Transverse colon (tissue), 4 donors: Measurements from ENCODE around the gene SLC15A4. TPM values are rescaled to one million over a fixed set of nuclear protein-coding genes. Genes with fewer than 3 reads are reported as not detected.

Experiments used
- DNase-seq: peaks from one replicate; pipeline ENCODE4 v3.0.0-alpha.2; 2019
- H3K27ac ChIP-seq, 4 donors: fragments of 200-600 bp; sonication (generic); 2 replicates each; pipeline ENCODE4 v1.5.1; 2016 to 2018; ENCODE audit warnings: inconsistent platforms in 4 of 4
- H3K27me3 ChIP-seq: fragments of 200-600 bp; sonication (generic); 2 replicates; pipeline ENCODE4 v1.5.1; 2017; ENCODE audit warnings: inconsistent platforms
- H3K36me3 ChIP-seq, 4 donors: fragments of 200-600 bp; sonication (generic); 2 replicates each; pipeline ENCODE4 v1.5.1; 2017 to 2019; ENCODE audit warnings: inconsistent platforms in 4 of 4
- H3K4me1 ChIP-seq, 4 donors: fragments of 200-600 bp; sonication (generic); 2 replicates each; pipeline ENCODE4 v1.5.1; 2017 to 2020; ENCODE audit warnings: inconsistent platforms in 4 of 4
- H3K4me3 ChIP-seq, 4 donors: fragments of 200-600 bp; sonication (generic); 1 replicate in 1 of 4; 2 replicates in 3 of 4; pipeline versions ENCODE4 v1.5.1 to v1.6.1; 2017 to 2019; ENCODE audit warnings: inconsistent platforms in 4 of 4
- H3K9me3 ChIP-seq, 2 donors: fragments of 200-600 bp; sonication (generic); 2 replicates each; pipeline ENCODE4 v1.5.1; 2017 to 2019; ENCODE audit warnings: inconsistent platforms in 2 of 2
- CTCF ChIP-seq, 5 experiments: fragments of 200-600 bp in 3 of 5; fragments of 450-650 bp in 2 of 5; sonication (generic) in 3 of 5; IDR thresholded peaks; 1 replicate in 2 of 5; 2 replicates in 3 of 5; pipeline ENCODE4 v1.5.1; 2016 to 2017; ENCODE audit warnings: antibody characterized with exemption in 5 of 5, inconsistent platforms in 3 of 5, mild to moderate bottlenecking in 2 of 5, moderate library complexity in 1 of 5
- EP300 ChIP-seq: sonication (generic); formaldehyde crosslinking; IDR thresholded peaks from one replicate; pipeline ENCODE4 v1.6.1; 2017; ENCODE audit warnings: antibody characterized with exemption, low read depth
- POLR2A ChIP-seq: fragments of 450-650 bp; IDR thresholded peaks from one replicate; pipeline ENCODE4 v1.6.1; 2016; ENCODE audit warnings: antibody characterized with exemption, mild to moderate bottlenecking, moderate library complexity
- POLR2AphosphoS5 ChIP-seq, 3 donors: sonication (generic); formaldehyde crosslinking; IDR thresholded peaks; one replicate each; pipeline ENCODE4 v1.6.1; 2016; ENCODE audit warnings: antibody characterized with exemption in 3 of 3
- WGBS, 2 donors: methylation state at CpG; one replicate each; pipeline ENCODE4 v1.1.5; 2018; ENCODE audit warnings: low coverage in 1 of 2; 5-methylcytosine and 5-hydroxymethylcytosine counted together
- in situ Hi-C, 4 donors: fragments of 200-750 bp; cut with MboI; loops; one replicate each; pipeline versions ENCODE4 v1.15.0 to v1.15.1; 2017; ENCODE audit warnings: low sequenced_read_pairs in 3 of 4, low pct_ligation_motif_present in 1 of 4, low pct_unique_long_range_greater_than_20kb in 1 of 4
- intact Hi-C: fragments of 100-400 bp; cut with DNase I; formaldehyde crosslinking; loops from one replicate; pipeline ENCODE4 v1.15.1; 2023; ENCODE audit warnings: low total_unique reads
- total RNA-seq, 4 donors: library from RNA; depleted of rRNA; stranded (reverse); fragments of >200 nt; gene quantifications; one replicate each; pipeline ENCODE4 v1.1.0, GENCODE V29; 2016

The SLC15A4 gene
- total RNA-seq, 4 donors from 2014 or later, result 13.1 to 41.2 (median 32.7) TPM

- Histone ChIP-seq H3K4me1 (no peaks in the 10 kb centered on the region), H3K27ac (no peak overlapping the region), H3K9me3 (no peaks in the 10 kb centered on the region), H3K36me3 (peaks cover 0 to 54% (median 22%) of the 10 kb centered on the region in 4 donors), H3K27me3 (no peaks in the 10 kb centered on the region), H3K4me3 (no peak overlapping the region)
- intact Hi-C loops, result no loop called here
- 78 to 84% methylated on average over 15 to 22 of the region's 22 CpGs for WGBS, 2 donors
- TF ChIP-seq POLR2A (no peak), POLR2AphosphoS5 (IDR thresholded peaks at IDR 0.05) (no peak), CTCF (IDR thresholded peaks at IDR 0.05) (no peak), EP300 (no peak)
- no peak for DNase-seq
- in situ Hi-C loops, result loop anchor here in 2 of 4 donors (25.0 kb wide), 1 partner anchor 1114 kb away; the partner anchor contains the start of gene TMEM132D (in 2 of the 2)
Measured at GRCh38 chr12:128798571-128799341, 25.0 kb downstream of the SLC15A4 start.

- Histone ChIP-seq H3K4me1 (no peaks in the 10 kb centered on the region), H3K4me3 (no peak overlapping the region), H3K27ac (no peak overlapping the region), H3K9me3 (no peaks in the 10 kb centered on the region), H3K27me3 (no peaks in the 10 kb centered on the region), H3K36me3 (peaks cover 0 to 58% (median 24%) of the 10 kb centered on the region in 4 donors)
- 63 to 77% methylated on average over 3 to 20 of the region's 20 CpGs for WGBS, 2 donors
- TF ChIP-seq CTCF (IDR thresholded peaks at IDR 0.05), result no peak
- TF ChIP-seq EP300, result no peak
- no peak for TF ChIP-seq POLR2AphosphoS5 (IDR thresholded peaks at IDR 0.05)
- TF ChIP-seq POLR2A, result no peak
- DNase-seq, result no peak
- intact Hi-C loops, result no loop called here
- in situ Hi-C loops, result loop anchor here in 2 of 4 donors (25.0 kb wide), 1 partner anchor 1115 kb away; the partner anchor contains the start of gene TMEM132D (in 2 of the 2)
Measured at GRCh38 chr12:128797119-128798118, 26.3 kb downstream of the SLC15A4 start.

- no peak overlapping the region for H3K27ac ChIP-seq
- no peaks in the 10 kb centered on the region for H3K4me1 ChIP-seq
- H3K27me3 ChIP-seq, result no peaks in the 10 kb centered on the region
- 86 to 87% methylated on average over 5 to 19 of the region's 19 CpGs for WGBS, 2 donors
- in situ Hi-C loops, result loop anchor here in 2 of 4 donors (25.0 kb wide), 1 partner anchor 1116 kb away; the partner anchor contains the start of gene TMEM132D (in 2 of the 2)
- H3K36me3 ChIP-seq, result peaks cover 0 to 56% (median 24%) of the 10 kb centered on the region in 4 donors
- intact Hi-C loops, result no loop called here
- no peak for DNase-seq
- TF ChIP-seq CTCF (IDR thresholded peaks at IDR 0.05) (no peak), POLR2A (no peak), EP300 (no peak)
- H3K4me3 ChIP-seq, result no peak overlapping the region
- no peaks in the 10 kb centered on the region for H3K9me3 ChIP-seq
Measured at GRCh38 chr12:128796439-128797118, 27.2 kb downstream of the SLC15A4 start.
